ENCODE measurements around the gene TMEM240.
"Not testable (repeated sequence)": the region's sequence is repeated elsewhere in the genome, so short reads cannot be mapped to it uniquely, and the experiment has no call there.

Gene TMEM240

GRCh38 chr1:1557688-1558087 is 17.3 kb upstream of the TMEM240 start:
- DNase-seq (ENCODE audit: low read depth, low spot score), result not testable (repeated sequence)

DNA sequence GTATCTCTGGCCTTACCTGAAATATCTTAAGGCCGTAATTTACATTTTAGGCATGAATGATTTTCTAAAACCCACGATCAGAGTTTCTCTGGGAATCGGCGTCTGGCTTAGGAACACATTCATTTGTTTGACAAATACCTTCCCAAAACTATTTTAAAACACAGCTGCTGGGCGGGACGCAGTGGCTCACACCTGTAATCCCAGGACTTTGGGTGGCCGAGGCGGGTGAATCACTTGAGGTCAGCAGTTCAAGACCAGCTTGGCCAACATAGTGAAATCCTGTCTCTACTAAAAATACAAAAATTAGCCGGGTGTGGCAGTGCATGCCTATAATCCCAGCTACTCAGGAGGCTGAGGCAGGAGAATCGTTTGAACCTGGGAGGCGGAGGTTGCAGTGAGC is 16.5 kb upstream of the TMEM240 start:
- DNase-seq (ENCODE audit: low read depth, low spot score), result not testable (repeated sequence)

- no peak for DNase-seq (ENCODE audit: low read depth, low spot score)
Measured at GRCh38 chr1:1556505-1556904, 16.1 kb upstream of the TMEM240 start.

DNA sequence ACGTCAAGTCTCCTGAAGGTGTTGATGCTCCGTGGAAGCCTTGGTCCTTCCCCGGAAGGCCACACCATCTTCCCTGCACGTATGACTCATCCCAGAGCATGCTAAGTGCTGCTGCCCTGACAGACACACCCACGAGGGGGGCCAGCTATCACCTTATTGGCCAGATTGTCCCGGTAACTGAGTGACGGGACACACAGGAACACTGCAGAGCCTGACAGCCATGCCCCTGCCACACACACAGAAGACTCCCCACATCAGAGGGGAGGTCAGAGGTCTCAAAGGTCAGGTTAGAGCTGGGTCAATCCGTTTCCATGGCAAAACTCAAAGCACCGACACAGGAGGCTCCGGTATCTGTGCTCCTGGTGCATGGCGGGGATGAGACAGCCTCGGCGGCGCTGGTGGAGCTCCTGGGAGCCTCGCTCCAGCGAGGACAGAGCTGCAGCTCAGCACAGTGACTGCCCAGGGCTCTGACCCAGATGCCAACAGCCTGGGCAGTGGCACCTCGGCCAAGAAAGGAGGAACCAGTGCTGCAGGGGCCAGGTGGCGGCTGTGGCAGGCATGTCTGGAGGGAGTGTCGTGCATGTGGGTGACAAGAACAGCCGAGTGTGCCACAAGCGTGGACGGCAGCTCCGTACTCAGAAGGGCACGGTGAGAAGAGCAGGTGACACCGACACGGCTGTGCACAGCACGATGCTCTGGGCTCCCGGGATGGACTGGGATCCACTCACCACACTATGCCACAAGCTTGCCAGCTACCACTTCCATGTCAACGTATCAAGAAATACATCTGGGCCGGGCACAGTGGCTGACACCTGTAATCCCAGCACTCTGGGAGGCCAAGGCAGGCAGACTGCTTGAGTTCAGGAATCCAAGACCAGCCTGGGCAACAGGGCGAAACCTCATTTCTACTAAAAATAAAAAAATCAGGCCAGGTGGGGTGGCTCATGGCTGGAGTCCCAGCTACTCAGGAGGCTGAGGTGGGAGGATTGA is 14.8 kb upstream of the TMEM240 start:
- no peak for DNase-seq (ENCODE audit: low read depth, low spot score)

DNA sequence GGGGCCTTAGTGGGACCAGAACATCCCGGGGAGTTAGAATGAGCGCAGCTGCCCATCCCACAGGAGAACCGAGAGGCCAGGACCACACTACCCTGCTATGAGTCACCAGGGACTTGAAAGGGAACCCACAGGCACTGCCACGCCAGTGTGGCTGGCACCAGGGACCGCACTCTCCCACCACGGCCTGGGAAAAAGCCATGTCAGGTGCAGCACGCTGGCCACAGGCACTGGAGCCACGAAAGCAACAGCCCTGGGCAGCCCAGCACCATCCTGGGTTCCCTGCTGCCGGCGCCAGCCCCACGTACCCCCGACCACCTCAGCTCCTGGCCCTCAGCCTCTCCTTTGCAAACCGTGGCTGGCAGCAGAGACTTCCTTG is 14.1 kb upstream of the TMEM240 start:
- DNase-seq (ENCODE audit: low read depth, low spot score), result no peak

DNA sequence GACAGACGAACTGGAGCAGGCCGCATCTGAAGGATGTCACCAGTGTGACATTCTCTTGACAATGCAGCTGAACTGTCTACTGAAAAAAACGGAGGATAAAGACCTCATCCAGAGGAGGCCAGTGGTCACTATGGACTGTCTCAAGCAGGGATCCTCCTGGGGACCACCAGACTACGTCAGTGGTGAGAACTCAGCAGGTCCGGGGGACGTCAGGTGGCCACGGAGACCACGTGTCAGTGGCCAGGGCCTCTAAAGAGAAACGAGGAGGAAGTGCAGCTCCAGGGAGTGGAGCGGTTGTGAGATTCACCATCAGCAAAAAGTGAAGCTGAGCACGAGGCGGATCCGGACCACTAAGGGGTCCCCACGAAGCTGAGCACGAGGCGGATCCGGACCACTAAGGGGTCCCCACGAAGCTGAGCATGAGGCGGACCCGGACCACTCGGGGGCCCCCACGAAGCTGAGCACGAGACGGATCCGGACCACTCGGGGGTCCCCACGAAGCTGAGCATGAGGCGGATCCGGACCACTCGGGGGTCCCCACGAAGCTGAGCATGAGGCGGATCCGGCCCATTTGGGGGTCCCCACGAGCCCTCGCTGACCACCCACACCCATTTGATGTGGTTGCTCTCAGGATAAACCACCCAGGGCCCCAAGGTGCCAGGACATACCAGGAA is 13.5 kb upstream of the TMEM240 start:
- no peak for DNase-seq (ENCODE audit: low read depth, low spot score)

DNA sequence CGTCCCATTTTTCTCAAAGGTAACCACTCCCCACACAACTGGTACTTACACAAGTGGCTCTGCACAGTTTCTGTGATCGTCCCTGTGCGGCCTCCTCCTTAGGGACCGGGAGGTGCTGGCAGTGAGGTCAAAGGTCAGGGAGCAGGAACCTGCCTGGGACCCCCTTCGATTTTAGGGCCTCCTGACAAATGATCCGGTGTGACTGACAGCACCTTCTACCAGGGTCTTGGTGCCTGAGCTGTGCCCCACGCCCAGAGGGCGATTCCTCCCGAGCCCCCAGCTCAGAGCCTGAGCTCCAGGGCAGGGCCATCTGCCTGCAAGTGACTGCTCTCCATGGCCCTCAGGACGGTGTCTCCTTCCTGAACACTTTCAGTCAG is 11.8 kb upstream of the TMEM240 start:
- DNase-seq (ENCODE audit: low read depth, low spot score), result no peak

- DNase-seq (ENCODE audit: low read depth, low spot score), result no peak
Measured at GRCh38 chr1:1551524-1552262, 11.3 kb upstream of the TMEM240 start.

- peak; percentile 54 for DNase-seq (ENCODE audit: low read depth, low spot score)
Measured at GRCh38 chr1:1550591-1551432, 10.4 kb upstream of the TMEM240 start.

- no peak for DNase-seq (ENCODE audit: low read depth, low spot score)
Measured at GRCh38 chr1:1550087-1550486, 9.7 kb upstream of the TMEM240 start.

GRCh38 chr1:1548591-1548990 is 8.2 kb upstream of the TMEM240 start:
- no peak for DNase-seq (ENCODE audit: low read depth, low spot score)

GRCh38 chr1:1547476-1547875 is 7.1 kb upstream of the TMEM240 start:
- DNase-seq (ENCODE audit: low read depth, low spot score), result no peak

- DNase-seq (ENCODE audit: low read depth, low spot score), result no peak
Measured at GRCh38 chr1:1547011-1547410, 6.6 kb upstream of the TMEM240 start.

- DNase-seq (ENCODE audit: low read depth, low spot score), result no peak
Measured at GRCh38 chr1:1545946-1546737, 5.7 kb upstream of the TMEM240 start.

- DNase-seq (ENCODE audit: low read depth, low spot score), result no peak
Measured at GRCh38 chr1:1544544-1544943, 4.1 kb upstream of the TMEM240 start.

- no peak for DNase-seq (ENCODE audit: low read depth, low spot score)
Measured at GRCh38 chr1:1543706-1544099, 3.3 kb upstream of the TMEM240 start.

DNA sequence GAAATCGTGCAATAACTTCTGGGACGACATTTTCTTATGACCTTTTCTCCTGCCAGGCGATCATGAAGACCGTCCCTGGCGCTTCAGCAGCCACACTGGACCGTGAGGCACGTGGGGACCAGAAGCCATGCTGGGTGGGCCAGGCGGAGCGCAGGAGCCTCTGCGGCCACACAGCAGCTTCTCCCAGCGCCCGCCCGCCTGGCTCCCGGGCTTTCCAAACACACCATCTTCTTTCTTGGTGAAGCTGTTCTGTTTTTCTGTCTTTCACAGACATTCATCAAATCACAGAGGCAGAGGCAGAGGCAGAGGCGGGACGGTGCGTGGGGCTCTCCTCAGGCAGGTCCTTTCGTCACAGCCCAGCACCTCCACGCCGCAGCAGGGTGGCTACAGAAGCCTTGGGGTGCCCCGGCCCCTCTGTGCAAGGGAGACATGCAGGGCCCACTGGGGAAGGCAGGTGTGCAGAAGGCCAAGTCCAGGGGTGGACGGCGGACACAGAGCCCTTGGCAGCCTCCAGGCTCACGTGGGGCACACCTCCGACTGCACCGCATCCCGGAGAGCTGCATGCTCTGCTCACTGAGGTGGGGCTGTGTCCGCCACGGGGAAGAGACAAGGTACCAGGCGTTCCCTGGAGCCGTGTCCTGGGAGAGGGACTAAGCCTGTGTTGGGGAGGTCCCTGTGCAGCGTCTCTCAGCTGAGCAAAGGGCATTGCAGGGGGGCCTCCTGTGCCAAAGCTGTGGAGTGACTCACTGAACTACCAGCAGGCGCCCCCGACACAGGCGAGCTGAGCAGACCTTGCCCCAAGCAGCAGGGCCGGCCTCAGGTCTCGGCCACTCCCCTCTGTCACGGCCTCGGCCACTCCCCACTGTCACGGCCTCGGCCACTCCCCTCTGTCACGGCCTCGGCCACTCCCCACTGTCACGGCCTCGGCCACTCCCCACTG is 2.6 kb upstream of the TMEM240 start:
- no peak for DNase-seq (ENCODE audit: low read depth, low spot score)

DNA sequence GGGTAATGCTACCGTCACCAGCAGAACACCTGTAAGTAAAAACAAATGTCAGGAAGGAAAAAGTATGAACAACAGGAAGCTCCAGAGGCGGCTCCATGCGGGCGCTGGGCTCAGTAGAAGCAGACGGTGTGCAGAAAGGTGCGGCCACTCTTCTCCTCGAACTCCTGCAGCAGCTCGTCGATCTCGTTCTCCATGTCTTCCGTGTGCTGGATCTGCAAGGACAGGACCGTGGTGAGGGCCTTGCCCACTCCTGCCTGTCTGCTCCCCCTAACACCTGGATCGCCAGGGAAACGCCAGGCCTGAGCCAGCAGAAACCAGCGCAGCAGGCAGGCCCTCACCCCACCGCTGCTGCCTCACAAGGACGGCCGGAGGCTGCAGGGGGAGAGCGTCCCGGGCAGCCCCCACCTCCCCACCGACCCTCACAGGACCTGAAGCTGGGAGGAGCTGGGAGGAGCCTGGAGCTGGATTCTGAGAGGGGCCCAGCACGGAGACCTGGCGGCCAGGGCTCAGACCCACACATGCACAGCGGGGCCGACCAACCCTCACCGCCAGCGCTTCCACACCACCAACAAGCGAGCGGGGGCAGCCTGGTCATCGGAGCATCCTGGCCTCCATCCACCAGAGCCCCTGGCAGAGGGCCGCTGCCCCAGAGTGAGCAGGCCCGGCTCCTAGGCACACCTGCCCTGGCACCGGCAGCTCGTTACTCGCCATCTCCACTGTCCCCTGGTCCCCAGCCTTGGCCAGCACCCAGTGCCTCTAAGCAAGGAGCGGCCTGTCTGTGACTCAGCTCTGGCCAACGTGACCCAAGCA is 1.7 kb upstream of the TMEM240 start:
- no peak for DNase-seq (ENCODE audit: low read depth, low spot score)

Data from smooth muscle cell of the brain vasculature (primary cell).